ENCODE results near the gene DNAJC1. TPM values are rescaled to one million over a fixed set of nuclear protein-coding genes. Genes with fewer than 3 reads are reported as not detected.

Gene DNAJC1
- total and polyA plus RNA-seq, 2 of the 8 experiments (the other 6 are each of a cell fraction or from before 2014, with no cell fraction given), result 6.8 to 14.8 TPM

DNA sequence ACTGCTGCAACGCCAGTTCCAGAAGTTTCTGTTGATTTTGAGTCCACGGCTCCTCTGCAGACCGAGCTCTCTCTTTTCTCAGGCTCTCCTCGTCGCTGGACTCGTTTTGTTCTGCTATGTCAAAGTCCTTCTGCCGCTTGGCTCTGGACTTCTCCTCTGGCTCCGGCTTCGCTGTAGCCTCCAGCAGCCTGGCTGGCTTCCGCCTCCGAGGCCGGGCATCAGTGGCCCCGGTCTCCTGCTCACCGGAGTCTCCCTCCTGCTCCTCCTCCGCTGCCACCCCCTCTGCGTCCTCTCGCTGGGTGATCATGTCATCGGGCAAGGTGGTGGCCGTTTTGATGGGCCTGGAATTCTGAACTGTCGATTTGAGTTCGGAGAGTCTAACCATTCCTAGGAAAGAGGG, 244.3 kb downstream of the DNAJC1 start (continued):
- TF ChIP-seq, protein P1, sequence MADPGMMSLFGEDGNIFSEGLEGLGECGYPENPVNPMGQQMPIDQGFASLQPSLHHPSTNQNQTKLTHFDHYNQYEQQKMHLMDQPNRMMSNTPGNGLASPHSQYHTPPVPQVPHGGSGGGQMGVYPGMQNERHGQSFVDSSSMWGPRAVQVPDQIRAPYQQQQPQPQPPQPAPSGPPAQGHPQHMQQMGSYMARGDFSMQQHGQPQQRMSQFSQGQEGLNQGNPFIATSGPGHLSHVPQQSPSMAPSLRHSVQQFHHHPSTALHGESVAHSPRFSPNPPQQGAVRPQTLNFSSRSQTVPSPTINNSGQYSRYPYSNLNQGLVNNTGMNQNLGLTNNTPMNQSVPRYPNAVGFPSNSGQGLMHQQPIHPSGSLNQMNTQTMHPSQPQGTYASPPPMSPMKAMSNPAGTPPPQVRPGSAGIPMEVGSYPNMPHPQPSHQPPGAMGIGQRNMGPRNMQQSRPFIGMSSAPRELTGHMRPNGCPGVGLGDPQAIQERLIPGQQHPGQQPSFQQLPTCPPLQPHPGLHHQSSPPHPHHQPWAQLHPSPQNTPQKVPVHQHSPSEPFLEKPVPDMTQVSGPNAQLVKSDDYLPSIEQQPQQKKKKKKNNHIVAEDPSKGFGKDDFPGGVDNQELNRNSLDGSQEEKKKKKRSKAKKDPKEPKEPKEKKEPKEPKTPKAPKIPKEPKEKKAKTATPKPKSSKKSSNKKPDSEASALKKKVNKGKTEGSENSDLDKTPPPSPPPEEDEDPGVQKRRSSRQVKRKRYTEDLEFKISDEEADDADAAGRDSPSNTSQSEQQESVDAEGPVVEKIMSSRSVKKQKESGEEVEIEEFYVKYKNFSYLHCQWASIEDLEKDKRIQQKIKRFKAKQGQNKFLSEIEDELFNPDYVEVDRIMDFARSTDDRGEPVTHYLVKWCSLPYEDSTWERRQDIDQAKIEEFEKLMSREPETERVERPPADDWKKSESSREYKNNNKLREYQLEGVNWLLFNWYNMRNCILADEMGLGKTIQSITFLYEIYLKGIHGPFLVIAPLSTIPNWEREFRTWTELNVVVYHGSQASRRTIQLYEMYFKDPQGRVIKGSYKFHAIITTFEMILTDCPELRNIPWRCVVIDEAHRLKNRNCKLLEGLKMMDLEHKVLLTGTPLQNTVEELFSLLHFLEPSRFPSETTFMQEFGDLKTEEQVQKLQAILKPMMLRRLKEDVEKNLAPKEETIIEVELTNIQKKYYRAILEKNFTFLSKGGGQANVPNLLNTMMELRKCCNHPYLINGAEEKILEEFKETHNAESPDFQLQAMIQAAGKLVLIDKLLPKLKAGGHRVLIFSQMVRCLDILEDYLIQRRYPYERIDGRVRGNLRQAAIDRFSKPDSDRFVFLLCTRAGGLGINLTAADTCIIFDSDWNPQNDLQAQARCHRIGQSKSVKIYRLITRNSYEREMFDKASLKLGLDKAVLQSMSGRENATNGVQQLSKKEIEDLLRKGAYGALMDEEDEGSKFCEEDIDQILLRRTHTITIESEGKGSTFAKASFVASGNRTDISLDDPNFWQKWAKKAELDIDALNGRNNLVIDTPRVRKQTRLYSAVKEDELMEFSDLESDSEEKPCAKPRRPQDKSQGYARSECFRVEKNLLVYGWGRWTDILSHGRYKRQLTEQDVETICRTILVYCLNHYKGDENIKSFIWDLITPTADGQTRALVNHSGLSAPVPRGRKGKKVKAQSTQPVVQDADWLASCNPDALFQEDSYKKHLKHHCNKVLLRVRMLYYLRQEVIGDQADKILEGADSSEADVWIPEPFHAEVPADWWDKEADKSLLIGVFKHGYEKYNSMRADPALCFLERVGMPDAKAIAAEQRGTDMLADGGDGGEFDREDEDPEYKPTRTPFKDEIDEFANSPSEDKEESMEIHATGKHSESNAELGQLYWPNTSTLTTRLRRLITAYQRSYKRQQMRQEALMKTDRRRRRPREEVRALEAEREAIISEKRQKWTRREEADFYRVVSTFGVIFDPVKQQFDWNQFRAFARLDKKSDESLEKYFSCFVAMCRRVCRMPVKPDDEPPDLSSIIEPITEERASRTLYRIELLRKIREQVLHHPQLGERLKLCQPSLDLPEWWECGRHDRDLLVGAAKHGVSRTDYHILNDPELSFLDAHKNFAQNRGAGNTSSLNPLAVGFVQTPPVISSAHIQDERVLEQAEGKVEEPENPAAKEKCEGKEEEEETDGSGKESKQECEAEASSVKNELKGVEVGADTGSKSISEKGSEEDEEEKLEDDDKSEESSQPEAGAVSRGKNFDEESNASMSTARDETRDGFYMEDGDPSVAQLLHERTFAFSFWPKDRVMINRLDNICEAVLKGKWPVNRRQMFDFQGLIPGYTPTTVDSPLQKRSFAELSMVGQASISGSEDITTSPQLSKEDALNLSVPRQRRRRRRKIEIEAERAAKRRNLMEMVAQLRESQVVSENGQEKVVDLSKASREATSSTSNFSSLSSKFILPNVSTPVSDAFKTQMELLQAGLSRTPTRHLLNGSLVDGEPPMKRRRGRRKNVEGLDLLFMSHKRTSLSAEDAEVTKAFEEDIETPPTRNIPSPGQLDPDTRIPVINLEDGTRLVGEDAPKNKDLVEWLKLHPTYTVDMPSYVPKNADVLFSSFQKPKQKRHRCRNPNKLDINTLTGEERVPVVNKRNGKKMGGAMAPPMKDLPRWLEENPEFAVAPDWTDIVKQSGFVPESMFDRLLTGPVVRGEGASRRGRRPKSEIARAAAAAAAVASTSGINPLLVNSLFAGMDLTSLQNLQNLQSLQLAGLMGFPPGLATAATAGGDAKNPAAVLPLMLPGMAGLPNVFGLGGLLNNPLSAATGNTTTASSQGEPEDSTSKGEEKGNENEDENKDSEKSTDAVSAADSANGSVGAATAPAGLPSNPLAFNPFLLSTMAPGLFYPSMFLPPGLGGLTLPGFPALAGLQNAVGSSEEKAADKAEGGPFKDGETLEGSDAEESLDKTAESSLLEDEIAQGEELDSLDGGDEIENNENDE (IDR thresholded peaks at IDR 0.05; ENCODE audit: insufficient replicate concordance, low read length), result no peak
